AG08395 (cell line): ENCODE results near the gene CTBP1.
A peak's percentile ranks its signal among the peaks of the same experiment; 100 is the strongest.

Experiments
- DNase-seq: peaks from one replicate; pipeline ENCODE4 v3.0.0; 2012; ENCODE audit warnings: mixed read lengths, low spot score

CTBP1 gene

GRCh38 chr4:1195109-1195671 lies 53.7 kb downstream of the CTBP1 start:
- DNase-seq = no peak

GRCh38 chr4:1194010-1194900 lies 54.7 kb downstream of the CTBP1 start:
- peak; percentile 53 for DNase-seq

- DNase-seq = no peak
Observed at GRCh38 chr4:1193206-1194009, 55.5 kb downstream of the CTBP1 start.

- DNase-seq = no peak
Observed at GRCh38 chr4:1192493-1193205, 56.3 kb downstream of the CTBP1 start.

- DNase-seq = peak; percentile 98
Observed at GRCh38 chr4:1192091-1192492, 56.8 kb downstream of the CTBP1 start.

- DNase-seq = no peak
Observed at GRCh38 chr4:1191621-1192020, 57.3 kb downstream of the CTBP1 start.

GRCh38 chr4:1187182-1187581 lies 61.7 kb downstream of the CTBP1 start:
- DNase-seq = no peak

- no peak for DNase-seq
Observed at GRCh38 chr4:1183985-1184773, 64.8 kb downstream of the CTBP1 start.

- DNase-seq = no peak
Observed at GRCh38 chr4:1182313-1182712, 66.6 kb downstream of the CTBP1 start.

GRCh38 chr4:1180663-1181062 lies 68.3 kb downstream of the CTBP1 start:
- no peak for DNase-seq

- DNase-seq = no peak
Observed at GRCh38 chr4:1179976-1180375, 69.0 kb downstream of the CTBP1 start.

GRCh38 chr4:1179089-1179441 lies 69.9 kb downstream of the CTBP1 start:
- DNase-seq = no peak

GRCh38 chr4:1178300-1179088 lies 70.4 kb downstream of the CTBP1 start:
- no peak for DNase-seq

GRCh38 chr4:1177274-1178141 lies 71.4 kb downstream of the CTBP1 start:
- peak; percentile 64 for DNase-seq

GRCh38 chr4:1176398-1177273 lies 72.3 kb downstream of the CTBP1 start:
- DNase-seq = no peak

- no peak for DNase-seq
Observed at GRCh38 chr4:1175635-1176229, 73.2 kb downstream of the CTBP1 start.

- DNase-seq = no peak
Observed at GRCh38 chr4:1174941-1175634, 73.8 kb downstream of the CTBP1 start.
